GM12875 (cell line): ENCODE measurements around the gene GRIK5.
"Not testable (repeated sequence)": the region's sequence is repeated elsewhere in the genome, so short reads cannot be mapped to it uniquely, and the experiment has no call there.

Experiments used
- H3K4me3 ChIP-seq: one replicate; pipeline ENCODE4 v1.5.1; 2011; ENCODE audit warnings: low read depth, low read length, control low read depth
- CTCF ChIP-seq: IDR thresholded peaks from 2 replicates; pipeline ENCODE4 v1.5.1; 2011; ENCODE audit warnings: low read depth, mild to moderate bottlenecking, control low read depth, inconsistent platforms, low read length, moderate library complexity, borderline replicate concordance; ENCODE audit not compliant: insufficient read depth

Gene GRIK5

GRCh38 chr19:42037649-42038048 lies 32.4 kb downstream of the GRIK5 start:
- no peak for TF ChIP-seq CTCF
- no peak overlapping the region for H3K4me3 ChIP-seq

DNA sequence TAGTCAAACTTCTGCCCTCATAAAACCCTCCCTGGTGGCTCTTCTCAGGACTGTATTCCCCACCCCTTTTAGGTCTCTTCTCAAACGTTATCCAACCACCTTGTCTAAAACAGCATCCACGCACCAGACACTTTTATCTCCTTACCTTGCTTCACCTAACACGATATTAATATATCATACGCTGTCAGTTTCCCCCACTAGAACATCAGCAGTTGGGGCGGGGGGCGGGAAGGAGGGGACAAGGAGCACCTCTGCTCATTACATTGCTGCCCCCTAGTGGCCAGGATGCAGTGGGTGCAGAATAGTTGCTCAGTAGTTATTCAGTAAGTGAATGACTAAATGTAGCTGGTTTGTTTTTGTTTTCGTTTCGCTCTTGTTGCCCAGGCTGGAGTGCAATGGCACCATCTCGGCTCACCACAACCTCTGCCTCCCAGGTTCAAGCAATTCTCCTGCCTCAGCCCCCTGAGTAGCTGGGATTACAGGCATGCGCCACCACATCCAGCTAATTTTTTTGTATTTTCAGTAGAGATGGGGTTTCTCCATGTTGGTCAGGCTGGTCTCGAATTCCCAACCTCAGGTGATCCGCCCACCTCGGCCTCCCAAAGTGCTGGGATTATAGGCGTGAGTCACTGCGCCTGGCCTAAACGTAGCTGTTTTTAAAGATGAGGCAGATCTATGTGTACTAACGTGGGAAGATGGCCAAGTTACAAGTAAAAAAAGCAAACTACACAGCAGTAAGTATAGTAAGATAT lies 35.2 kb downstream of the GRIK5 start:
- not testable (repeated sequence) for H3K4me3 ChIP-seq

DNA sequence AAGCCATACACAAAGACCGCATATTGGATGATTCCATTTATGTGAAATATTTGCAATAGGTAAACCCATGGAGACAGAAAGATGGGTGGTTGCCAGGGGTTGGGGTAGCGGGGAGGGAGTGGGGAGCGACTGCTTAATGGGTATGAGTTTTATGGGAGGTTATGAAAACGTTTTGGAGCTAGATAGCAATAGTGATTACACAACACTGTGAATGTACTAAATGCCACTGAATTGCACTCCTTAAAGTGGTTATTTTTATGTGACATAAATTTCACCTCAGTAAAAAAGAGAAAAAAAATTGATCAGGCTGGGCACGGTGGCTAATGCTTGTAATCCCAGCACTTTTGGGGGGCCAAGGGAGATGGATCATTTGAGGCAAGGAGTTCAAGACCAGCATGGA lies 36.6 kb downstream of the GRIK5 start:
- TF ChIP-seq CTCF, result no peak
- H3K4me3 ChIP-seq, result no peak overlapping the region

More for the DNA sequence above, 35.2 kb downstream of the GRIK5 start:
- peak; percentile 88 for TF ChIP-seq CTCF

- no peak overlapping the region for H3K4me3 ChIP-seq
Measured at GRCh38 chr19:42032431-42032830, 37.6 kb downstream of the GRIK5 start.

DNA sequence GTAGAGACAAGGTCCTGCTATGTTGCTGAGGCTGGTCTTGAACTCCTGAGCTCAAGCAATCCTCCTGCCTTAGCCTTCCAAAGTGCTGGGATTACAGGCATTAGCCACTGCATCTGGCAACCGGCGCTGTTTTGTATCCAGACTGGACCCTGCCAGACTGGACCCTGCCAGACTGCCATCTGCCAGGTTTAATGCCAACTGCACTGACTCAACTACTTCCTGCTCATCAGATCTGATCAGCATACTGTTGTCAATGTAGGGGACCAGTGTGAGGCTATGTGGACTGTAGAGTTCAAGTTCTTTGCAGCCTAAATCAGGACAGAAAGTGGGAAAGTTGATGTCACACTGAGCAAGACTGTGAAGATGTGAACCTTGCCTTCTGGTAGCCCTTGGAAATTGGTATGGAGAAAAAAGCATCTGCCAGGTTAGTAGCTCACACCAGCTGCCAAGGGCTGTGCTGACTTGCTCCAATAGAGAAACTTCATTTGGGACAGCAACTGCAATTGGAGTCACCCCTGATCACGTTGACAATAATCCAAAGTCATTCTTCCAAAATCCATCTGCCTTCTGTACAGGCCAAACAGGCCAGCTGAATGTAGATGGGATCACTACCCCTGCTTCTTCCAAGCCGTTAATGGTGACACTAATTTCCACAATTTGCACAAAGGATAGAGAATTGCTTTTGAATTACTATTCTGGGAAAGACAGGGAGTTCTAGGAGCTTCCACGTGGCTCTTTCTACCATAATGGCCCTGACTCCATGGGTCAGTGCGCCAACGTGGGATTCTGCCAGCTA lies 39.2 kb downstream of the GRIK5 start:
- no peak overlapping the region for H3K4me3 ChIP-seq
- TF ChIP-seq CTCF, result no peak

More at GRCh38 chr19:42032431-42032830, 37.6 kb downstream of the GRIK5 start:
- no peak for TF ChIP-seq CTCF

DNA sequence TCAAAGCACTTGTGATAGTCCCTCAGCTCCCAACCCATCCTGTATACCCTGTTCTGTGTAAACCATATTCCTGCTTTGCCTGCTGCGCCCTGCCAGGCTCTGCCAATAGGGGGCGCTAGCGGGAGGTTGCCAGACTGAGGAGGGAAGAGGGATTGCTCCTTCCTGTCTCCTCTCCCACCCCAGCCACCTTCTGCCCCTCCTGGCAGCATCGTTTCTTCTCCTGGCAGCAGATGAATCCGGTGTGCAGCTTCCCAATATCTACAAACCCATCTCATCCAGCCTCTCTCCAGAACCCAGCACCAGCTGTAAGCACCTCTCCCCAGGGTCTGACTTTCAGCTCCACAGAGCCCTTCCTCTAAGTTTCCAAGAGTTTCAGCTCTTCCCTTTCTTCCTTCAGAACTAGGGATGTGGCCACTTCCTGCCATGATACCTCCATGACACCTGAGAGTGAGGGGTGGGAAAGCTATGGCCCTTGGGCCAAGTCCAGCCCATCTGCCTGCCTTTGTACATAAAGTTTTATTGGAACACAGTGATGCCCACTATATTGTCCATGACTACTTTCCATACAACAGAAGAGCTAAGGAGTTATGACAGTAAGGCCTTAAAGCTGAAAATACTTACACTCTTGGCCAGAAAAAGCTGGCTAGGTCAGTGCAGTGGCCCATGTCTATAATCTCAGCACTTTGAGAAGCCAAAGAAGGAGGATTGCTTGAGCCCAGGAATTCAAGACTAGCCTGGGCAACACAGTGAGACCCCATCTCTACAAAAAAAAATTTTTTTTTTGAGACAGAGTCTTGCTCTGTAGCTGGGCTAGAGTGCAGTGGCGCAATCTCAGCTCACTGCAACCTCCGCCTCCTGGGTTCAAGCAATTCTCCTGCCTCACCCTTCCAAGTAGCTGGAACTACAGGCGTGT lies 41.4 kb downstream of the GRIK5 start:
- H3K4me3 ChIP-seq, result no peak overlapping the region
- TF ChIP-seq CTCF, result peak; percentile 81
